Omental fat pad (tissue), 4 donors: ENCODE data around the gene RFX6. TPM values are rescaled to one million over a fixed set of nuclear protein-coding genes. Genes with fewer than 3 reads are reported as not detected.

Experiments used
- ATAC-seq: fragments of 150-250 bp; one replicate; pipeline ENCODE4 v1.9.1; 2016; ENCODE audit warnings: mild to moderate bottlenecking, moderate library complexity; ENCODE audit not compliant: low FRiP score
- DNase-seq: peaks from one replicate; pipeline ENCODE4 v3.0.0-alpha.2; 2019; ENCODE audit warnings: low spot score
- total RNA-seq, 4 donors: library from RNA; depleted of rRNA; stranded (reverse); fragments of >200 nt; gene quantifications; one replicate each; pipeline ENCODE4 v1.1.0, GENCODE V29; 2016
- TF ChIP-seq, protein P1 (sequence below), 3 donors: fragments of 450-650 bp; IDR thresholded peaks; one replicate each; pipeline ENCODE4 v1.5.1; 2016 to 2017; ENCODE audit warnings: antibody characterized with exemption in 3 of 3, mild to moderate bottlenecking in 3 of 3, moderate library complexity in 2 of 3

The RFX6 gene
- total RNA-seq, 4 donors from 2014 or later: not detected

DNA sequence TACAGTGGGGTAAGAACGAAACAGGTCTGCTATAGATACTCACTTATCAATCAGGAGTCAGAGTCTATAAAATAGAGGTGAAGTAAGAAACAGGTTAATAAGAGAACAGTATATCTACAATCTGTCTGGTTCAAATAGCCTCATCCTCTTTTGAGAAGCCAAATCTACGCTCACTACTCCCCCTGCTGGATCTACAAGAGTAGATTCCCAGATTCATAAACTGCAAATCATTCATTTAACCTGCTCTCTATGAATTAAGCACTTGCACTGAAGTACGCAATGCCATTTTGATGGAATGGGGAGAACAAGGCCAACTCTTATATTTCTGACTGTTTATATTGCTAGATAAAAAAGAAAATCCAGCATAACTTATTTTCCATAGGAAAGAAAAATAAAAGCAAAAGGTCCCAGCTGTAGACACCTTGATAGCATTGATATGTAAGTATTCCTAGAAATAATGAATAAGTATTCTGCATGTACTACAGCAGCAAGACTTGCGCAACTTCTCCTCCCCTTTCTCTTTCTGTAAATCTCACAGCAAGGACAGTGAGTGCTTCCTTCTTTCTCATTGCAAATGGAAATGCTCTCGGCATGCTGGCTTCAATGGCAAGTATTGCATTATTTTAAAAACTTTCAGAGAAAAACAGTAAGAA, 92.3 kb downstream of the RFX6 start:
- no peak for DNase-seq
- TF ChIP-seq, protein P1, sequence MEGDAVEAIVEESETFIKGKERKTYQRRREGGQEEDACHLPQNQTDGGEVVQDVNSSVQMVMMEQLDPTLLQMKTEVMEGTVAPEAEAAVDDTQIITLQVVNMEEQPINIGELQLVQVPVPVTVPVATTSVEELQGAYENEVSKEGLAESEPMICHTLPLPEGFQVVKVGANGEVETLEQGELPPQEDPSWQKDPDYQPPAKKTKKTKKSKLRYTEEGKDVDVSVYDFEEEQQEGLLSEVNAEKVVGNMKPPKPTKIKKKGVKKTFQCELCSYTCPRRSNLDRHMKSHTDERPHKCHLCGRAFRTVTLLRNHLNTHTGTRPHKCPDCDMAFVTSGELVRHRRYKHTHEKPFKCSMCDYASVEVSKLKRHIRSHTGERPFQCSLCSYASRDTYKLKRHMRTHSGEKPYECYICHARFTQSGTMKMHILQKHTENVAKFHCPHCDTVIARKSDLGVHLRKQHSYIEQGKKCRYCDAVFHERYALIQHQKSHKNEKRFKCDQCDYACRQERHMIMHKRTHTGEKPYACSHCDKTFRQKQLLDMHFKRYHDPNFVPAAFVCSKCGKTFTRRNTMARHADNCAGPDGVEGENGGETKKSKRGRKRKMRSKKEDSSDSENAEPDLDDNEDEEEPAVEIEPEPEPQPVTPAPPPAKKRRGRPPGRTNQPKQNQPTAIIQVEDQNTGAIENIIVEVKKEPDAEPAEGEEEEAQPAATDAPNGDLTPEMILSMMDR (IDR thresholded peaks at IDR 0.05): no peak
- no peak for ATAC-seq

DNA sequence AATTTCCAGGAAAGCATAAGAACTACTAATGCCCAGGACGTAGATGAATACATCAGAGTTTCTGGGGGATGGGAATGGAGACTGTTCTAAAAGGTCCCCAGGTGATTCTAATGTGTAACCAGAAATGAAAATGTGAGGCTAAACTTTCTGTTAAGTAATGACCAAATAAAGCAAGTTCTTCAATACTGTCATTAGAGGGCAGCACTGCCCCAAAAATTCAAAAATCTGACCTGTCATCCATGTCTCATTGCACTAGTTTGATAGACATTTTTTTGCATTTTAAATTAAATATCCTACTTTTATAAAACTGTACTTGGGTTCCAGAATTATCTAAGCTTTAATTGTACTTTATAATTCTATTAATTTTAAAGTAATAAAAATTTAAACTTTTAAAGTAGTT, 94.9 kb downstream of the RFX6 start:
- no peak for ATAC-seq
- no peak for DNase-seq
- TF ChIP-seq, protein P1 (IDR thresholded peaks at IDR 0.05): no peak

- ATAC-seq (no peak), DNase-seq (no peak)
- TF ChIP-seq, protein P1 (IDR thresholded peaks at IDR 0.05): no peak
Measured at GRCh38 chr6:116973976-116974375, 96.9 kb downstream of the RFX6 start.

DNA sequence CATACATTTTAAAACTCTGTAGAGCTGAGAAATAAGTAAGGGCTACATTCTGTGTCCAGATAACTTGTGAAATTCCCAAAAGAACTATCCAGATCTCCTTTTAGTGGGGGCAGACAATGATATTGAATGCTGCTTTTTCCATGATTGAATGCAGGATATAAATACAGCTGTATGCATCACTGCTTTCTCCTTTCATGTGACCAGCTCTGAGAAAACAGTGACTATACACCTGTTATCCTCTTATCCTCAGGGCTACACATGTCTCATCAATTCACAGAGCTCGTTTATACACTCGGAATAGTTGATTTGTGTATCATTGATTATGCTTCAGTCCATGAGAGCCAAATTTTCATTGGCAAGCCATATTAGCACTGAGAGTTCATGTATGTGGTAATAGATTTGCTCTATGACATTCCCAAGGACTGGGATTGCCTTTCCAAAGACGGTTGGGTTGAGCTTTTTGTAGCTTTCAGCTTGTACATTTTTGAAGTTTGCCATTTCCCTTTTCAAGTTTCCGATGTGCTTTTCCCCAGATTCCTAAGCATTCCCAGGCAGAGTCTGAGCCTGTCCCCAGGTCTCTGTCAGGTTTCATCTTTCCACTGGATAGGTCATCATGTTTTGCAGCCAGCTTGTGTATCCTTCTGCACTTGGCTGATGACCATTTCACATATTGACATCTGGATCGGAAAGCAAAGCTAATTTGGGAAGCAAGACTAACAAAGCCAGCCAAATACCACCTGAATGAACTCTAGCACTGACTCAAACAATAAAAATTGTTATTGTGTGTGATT, 97.7 kb downstream of the RFX6 start:
- no peak for DNase-seq
- no peak for ATAC-seq
- TF ChIP-seq, protein P1 (IDR thresholded peaks at IDR 0.05): no peak

DNA sequence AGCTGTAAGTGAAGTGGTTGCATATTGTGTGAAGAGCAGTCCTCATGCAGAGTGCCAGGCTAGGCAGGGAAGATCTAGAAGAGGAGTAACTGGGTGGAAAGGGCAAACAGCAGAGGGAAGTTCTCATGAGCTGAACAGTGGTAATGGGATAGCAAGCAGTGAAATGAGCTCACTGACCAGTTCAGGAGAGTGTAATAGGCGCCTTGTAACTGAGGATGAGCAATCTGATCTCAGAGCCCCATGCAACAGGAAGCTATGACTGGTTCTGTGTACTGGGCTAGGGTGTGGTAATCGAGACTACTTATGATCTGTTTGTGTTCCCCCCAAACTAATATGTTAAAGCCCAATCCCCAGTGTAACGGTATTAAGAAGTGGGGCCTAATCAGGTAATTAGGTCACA, 98.6 kb downstream of the RFX6 start:
- DNase-seq (no peak), ATAC-seq (no peak)
- TF ChIP-seq, protein P1 (IDR thresholded peaks at IDR 0.05): no peak

- no peak for ATAC-seq
Measured at GRCh38 chr6:116979560-116979959, 102.5 kb downstream of the RFX6 start.

More at GRCh38 chr6:116979560-116979959, 102.5 kb downstream of the RFX6 start:
- TF ChIP-seq, protein P1 (IDR thresholded peaks at IDR 0.05): no peak
- no peak for DNase-seq

Other genes starting within 250 kb of the RFX6 start
- gene ZUP1, start 208.5 kb upstream of the RFX6 start, total RNA-seq: 10 to 100 TPM in 2 of 4 donors, 1 to 10 TPM in 2; 6.2 to 12.5 (median 9.2) TPM
- 1 to 10 TPM; 5.8 to 9.8 (median 8.5) TPM for gene KPNA5, start 196.0 kb upstream of the RFX6 start, total RNA-seq
- 10 to 100 TPM in 1 of 4 donors, 1 to 10 TPM in 3; 6.9 to 44.0 (median 8.9) TPM for gene FAM162B, start 111.5 kb upstream of the RFX6 start, total RNA-seq
- not detected for gene GPRC6A, start 48.2 kb upstream of the RFX6 start, total RNA-seq